Mucosa of gallbladder (tissue), 1 donor: ENCODE data around the gene TSEN54. TPM values are rescaled to one million over a fixed set of nuclear protein-coding genes. Genes with fewer than 3 reads are reported as not detected.

Source experiments
- DNase-seq: peaks from one replicate; pipeline ENCODE4 v3.0.0-alpha.2; 2020; ENCODE audit warnings: low spot score
- total RNA-seq: library from RNA; stranded (reverse); gene quantifications from one replicate; pipeline ENCODE4 v1.2.1, GENCODE V29; 2021
- donor health status: DM: no; HTN: no; CAD: no.

TSEN54 gene
- total RNA-seq, 1 donor from 2014 or later, result 158 TPM

DNA sequence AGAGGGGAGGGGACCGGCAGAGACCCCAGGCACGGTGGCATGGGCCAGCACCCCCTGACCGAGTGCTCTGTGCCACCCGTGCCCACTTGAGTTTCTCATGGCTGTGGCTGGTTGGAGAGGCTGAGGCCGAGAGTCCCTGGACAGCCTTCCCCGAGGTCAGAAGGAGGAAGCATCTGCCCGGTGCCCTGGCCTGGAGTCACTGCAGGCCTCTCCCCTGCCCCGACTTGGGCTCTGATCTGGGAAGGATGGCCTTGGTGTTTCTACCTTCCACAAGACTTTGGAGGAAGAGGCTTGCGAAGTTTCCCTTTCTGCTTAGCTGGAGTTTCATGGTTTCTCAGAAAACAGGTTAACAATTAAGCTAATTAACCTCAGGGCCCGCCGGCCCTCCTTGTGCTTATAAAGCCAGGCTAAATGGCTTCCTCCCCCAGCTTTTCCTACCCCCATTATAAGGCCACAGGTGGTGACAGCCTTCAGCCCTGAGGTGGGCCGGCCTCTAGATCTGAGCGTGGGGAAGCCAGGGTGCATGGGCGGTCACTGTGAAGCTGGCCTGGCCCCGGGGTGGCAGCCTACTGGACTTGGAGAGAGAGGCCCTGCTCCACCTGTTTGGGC is 26.5 kb downstream of the TSEN54 start:
- no peak for DNase-seq

DNA sequence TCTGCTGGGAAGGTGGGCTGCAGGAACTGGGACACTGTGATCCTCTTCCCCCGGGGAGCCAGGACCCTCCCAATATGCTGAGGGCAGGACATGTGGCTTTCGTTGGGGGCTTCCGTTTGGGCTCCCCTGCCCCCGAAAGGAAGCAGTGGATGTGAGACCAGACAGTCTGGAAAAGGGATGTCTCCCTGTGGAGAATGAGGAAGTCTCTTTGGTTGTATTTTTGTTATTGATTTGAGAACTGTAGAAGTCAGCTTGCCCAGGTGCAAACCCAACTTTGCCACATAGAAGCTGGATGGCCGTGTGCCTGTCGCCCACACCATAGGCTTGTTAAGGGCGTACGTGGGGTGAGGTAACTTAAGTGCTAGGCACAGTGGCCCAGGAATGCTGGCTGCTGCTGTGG is 27.9 kb downstream of the TSEN54 start:
- DNase-seq, result no peak

DNA sequence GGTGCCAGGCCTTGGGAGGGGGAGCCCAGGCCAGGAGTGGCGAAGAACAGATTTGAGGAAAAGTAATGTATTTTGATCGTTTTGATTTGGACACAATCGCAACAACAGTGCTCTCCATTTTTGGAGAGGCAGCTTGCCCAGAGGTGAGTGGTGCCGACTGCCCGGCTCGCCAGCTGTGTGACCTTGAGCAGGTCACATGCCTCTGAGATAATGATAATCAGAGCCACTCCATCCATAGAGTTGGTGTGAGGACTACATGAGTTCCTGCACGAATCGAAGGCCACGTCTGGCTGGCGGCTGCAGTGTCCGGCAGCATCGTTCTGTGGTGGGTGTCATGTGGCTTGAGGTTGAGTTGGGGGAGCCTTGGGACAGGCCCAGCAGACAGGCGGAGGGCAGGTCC is 29.9 kb downstream of the TSEN54 start:
- no peak for DNase-seq

DNA sequence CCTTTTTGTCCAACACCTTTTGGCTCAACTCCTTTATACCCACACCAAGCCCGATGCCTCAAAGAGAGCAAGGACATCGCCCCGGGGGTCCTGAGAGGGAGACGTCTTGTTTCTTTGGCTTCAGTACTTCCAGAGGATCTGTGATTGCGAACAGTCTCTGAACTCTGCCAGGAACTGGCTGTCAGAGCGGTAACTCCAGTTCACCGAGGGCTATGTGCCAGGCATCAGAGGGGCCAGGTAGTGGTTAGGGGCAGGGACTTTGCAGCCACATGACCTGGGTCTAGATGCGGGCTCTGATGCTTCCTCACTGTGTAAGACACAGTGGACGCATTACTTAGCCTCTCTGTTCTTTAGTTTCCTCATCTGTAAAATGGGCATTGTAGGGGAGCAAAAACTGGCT is 30.8 kb downstream of the TSEN54 start:
- no peak for DNase-seq

DNA sequence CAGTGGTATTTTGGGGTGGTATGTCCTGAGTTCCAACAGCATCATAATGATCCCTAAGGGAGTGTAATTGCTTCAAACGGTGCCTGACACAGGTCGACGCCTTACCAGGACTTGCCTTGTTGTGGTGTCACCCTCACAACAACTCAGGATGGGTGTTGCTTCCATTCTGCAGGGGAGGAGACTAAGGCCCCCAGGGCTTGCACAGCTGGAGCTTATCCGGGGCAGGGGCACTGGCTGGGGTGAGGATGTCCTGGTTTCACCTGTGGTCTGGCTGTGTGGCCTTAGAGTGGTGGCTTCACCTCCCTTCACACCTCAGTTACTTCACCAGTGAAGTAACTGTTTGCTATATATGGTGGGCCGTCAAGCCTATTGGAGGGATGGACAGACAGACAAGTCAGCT is 32.5 kb downstream of the TSEN54 start:
- DNase-seq, result no peak

DNA sequence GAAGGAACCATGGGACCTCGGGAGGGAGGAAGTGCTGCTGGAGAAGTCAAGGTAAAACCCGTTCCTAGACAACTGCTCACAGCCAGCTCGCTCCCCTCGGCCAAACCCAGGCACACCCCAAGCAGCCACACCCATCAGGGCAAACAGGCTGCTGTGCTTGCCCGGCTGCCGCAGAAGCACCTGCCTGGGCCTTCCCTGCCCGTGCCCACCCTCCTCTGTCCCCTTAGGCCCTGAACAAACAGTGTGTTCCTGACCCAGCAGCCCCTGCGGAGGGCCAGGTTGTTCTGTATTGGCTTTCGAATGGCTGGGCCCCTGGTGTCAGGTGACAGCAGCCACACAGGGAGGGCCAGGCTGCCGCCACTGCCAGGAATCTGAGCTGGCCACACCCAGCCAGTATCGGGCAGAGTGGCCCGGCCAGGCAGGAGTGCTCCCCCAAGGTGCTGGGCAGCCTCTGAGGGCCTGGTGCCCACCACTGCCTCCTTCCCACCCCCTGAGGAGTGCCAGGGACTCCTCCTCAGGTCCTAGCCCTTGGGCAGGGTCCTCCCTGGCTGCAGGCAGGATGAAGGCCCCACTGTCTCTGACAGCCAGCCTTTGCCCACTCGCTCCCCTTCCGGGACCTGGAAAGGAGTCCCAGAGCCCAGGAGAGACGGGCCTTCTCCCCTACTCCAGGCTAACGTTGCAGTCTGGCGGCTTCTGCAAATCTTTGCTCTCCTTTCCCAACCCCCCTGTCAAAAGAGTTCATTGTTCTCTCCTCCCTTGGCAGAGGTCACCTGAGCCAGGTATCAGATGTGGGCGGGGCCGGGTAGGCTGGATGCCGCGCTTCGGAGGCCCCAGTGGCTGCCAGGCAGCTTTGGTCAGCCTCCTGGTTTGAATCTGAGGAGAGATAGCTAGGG is 33.2 kb downstream of the TSEN54 start:
- peak; percentile 91 for DNase-seq

DNA sequence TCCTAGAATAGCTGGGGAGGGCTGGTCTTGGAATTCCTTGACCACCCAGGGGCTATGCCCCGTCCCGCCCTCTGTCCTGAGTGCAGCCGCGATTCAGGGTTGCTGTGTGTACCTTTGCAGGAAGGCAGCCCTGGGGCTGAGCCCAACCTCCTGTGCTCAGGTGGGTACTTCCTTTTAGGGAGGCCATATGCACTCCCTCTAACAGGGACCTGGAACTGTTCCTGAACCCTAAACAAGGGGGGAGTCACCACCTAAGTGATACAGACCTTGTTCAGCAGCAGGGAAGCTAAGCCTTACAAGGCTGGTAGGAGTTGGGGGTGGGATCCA is 33.8 kb downstream of the TSEN54 start:
- no peak for DNase-seq

DNA sequence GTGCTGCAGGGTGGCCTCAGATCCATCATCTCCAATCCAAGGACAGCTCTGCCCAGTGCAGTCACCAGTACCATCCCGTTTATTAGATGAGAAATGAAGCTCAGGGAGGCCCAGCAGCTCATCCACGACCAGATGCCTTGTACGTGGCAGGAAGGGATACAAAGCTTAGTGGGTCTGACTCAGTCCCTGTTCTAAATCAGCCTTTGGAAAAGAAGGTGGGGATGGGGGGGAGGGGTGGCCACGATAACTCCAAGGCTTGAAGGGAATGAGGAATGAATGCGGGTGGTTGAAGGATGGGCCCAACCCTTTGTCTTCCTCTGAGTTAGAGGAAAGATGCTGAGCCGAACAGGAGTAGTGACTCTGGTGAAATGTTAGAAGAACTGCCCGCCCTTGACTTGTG is 34.9 kb downstream of the TSEN54 start:
- no peak for DNase-seq

DNA sequence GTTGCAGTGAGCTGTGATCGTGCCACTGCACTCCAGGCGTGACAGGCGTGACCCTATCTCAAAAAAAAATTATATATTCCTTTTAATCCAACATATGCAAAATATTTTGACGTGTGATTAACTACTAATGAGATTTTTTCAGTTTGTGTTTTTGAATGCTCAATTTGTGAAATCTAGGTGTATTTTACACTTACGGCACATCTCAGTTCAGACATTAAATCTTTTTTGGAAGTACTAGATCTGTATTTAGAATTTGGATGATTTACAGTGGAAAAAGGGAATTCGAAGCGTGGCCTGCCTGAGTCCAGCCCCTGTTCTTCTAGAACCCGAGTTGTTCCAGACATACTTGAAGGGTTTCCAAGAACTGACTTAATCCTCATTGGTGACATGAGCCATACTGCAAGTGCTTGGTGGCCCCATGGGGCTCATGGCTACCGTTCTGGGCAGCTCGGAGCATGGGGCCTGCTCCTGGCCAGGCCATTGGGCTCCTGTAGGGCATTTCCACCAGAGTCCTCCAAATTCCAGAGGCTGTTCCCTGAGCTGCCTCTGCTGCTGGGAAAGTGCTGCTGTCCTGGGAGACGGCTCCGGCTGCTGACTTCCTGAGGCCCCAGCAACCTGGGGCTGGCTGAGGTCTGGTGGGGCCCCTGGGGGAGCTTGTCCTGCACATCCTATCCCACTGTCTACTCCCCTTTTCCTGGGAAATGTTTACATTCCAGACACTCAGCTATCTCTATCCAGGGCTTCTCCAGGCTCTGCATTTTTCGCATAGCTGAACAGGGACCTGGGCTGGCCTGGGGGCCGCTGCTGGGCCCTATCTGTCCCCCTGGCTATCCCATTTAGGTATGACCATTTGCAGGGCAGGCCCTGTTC is 36.3 kb downstream of the TSEN54 start:
- DNase-seq, result no peak

DNA sequence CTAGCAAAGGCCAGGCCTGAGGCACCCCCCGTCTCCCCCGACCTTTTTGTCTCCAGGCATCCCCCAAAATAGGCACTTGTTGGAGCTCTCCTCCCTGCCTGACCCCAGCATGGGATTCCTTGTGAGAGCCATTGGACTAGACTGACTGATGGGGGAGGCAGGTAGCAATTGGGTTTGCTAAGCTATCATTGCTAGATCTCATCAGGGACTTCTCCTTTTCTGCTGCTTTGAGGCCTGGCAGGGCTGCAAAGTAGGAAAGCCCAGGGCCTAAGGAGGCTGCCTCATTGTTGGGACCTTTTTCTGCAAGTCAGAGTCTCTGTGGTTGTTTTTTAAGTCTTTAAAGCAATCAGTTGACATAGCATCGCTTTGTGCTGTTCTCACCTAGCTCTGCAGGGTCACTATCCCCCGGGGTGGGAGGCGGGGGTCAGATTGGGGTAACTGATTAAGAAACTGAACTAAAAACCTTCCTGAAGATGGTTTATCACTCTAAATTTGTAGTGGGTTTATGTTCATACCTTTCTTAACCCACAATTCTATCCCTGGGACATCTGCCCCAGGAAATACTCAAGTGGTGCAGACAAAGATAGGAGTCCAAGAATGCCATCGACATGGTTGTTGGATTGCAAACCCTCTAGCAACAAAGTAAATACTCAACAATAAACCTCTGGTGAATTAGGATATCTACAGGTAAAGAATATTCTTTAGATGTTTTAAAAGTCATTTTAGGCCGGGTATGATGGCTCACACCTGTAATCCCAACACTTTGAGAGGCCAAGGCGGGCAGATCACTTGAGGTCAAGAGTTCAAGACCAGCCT is 37.2 kb downstream of the TSEN54 start:
- DNase-seq, result no peak

DNA sequence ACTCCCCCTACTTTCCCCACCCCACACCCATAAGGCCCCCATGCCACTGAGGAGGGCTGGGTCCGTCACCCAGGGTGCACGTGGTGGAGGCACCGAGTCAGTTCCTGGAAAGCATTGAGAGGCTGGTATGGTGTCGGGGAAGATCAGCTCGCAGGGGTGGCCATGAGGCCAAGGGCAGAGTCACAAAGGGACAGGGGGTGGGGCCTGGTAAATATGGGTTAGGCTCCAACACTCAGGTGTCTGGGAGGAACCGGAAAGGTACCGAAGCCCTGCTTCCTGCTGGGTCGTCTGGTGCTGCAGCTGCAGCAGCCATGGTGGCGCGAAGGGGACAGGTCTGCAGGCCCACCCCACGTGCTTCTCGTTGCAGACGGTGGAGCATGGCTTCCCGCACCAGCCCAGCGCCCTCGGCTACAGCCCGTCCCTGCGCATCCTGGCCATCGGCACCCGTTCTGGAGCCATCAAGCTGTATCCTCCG is 39.4 kb downstream of the TSEN54 start:
- DNase-seq, result no peak

DNA sequence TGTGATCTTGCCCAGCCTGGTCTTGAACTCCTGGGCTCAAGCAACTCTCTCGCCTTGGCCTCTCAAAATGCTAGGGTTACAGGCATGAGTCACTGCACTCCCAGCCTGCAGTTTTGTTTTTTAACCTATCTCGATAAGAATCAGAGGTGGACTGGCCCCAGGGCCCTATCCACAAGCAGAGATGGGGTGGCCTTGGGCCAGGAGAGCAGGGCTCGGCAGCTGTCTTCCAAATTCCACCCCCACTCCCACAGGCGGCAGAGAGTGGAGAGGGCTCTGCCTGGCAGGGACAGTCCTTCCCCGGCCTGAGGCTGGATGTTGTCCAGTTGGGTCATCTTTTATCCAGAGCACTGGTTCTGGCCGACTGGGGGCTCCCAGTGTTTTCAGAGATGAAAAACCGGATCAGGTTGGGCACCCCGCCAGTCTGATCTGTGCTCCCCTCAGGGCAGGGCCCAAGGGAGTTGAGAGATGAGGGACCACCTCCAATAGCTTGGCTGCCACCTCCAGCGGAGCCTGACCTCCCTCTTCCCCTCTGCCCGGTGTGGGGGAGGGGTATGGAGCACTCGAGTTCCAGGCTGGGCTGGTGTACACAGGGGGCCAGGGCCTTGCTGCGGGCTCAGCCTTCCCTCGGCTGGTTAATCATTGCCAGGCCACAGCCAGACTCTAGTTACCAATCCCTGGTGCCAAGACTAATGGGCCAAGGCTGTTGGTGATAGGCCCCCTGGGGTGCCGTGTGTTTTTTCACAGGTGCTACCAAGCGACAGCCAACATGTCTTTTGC is 40.9 kb downstream of the TSEN54 start:
- DNase-seq, result peak; percentile 93

DNA sequence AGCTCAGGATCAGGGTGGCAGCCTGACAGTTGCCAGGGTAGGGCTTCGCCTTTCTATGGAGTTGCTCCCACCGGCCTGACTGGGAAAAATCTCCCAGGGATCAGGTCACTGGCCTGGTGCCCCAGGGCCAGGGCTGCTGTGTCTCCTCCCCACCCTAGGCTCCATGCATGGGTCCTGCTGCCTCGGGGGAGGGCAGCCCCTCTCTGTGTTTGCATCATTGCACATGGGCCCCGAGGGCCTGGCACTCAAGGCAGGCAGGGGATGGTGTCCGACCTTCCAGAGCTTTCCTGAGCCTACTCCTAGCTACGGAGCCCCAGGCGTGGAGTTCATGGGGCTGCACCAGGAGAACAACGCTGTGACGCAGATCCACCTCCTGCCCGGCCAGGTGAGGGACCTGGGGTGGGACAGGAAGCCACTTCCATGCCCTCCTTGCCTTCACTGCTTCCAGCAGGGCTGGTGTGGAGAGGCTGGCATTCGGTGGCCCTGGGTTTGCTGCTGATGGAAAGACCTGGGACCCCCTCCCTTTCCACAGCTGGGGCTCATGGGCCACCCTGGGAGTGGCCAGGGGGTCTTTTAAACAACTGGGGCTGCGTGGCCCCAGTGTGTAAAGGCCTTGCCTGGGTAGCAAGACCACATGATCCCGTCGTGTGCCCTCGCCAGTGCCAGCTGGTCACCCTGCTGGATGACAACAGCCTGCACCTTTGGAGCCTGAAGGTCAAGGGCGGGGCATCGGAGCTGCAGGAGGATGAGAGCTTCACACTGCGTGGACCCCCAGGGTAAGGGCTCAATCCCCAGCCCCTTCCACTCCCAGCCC is 41.7 kb downstream of the TSEN54 start:
- DNase-seq, result no peak

DNA sequence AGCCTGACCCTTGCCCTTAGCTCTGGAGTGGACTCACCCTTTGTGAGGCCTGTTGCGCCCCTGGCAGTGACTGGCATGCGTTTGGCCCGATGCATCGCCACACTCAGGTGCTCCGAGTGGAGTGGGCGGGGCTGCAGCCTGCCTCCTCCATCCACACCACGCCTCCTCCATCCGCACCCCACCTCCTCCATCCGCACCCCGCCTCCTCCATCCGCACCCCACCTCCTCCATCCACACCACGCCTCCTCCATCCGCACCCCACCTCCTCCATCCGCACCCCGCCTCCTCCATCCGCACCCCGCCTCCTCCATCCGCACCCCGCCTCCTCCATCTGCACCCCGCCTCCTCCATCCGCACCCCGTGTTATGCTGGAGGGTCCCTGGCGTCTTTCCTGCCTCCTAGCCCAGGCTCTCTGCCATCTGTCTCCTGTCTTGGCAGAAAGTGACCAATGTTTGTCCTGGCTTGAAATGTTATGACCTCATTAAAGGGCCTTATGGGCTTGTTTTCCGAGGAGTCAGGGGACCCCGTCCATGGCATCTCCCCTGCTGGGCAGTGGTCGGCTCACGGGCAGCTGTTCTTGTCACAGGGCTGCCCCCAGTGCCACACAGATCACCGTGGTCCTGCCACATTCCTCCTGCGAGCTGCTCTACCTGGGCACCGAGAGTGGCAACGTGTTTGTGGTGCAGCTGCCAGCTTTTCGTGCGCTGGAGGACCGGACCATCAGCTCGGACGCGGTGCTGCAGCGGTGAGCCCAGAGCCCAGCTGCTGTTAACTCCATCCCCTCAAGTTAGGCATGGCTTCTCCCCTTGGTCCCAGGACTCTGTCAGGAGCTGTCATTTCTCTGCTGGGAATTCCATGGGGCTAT is 42.6 kb downstream of the TSEN54 start:
- DNase-seq, result no peak

DNA sequence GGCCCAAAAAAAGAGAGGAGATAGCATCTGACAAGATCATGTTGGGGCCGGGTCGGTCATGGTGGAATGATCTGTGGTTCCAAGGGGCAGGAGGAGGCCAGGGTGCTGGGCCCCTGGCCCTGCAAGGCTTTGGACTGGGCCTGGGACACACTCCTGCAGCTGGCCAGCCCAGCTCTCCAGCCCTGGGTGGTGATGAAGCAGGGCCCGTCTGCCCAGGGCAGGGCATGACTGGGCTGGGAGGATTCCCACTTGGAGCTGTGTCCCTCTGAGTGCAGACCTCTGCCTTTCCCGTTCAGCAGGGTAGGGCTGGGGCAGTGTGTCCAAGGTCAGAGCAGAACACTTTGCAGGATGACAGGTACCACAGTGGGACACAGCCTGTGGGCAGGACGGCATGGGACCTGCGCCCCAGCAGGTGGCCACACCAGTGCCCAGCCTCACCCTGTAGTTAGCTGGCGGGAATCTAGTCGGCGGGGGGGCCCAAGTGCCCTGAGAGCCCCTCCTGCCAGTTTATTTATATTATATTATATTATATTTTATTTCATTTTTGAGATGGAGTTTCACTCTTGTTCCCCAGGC is 43.7 kb downstream of the TSEN54 start:
- DNase-seq, result no peak

DNA sequence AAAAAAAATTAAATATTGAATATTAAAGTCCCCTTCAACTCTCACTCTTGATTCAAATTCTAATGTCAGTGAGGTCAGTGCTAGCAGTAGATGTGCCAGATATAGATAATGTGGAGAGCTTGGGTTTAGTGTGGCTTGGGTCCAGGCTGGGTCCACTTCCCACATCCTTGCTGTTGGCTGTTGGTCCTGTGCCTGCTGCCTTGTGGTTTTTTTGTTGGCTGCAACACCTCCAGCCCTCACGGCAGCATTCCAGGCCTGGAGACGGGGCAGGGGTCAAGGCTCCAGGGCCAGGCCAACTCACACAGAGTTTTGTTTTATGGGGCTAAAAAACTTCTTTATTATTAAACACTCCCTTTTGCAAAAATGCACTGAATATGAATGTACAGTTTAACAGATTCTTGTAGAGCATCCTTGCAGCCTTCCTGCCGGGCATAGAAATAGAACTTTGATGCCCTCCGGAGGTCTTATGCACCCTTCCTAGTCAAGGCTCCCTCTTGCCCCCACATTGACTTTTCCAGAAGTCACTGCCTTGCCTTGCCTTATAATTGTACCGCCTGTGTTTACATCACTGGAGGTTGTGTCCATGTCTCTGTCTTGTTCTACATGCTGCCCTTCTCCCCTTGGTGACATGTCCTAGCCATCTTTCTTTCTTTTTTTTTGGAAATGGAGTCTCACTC is 45.7 kb downstream of the TSEN54 start:
- DNase-seq, result no peak

DNA sequence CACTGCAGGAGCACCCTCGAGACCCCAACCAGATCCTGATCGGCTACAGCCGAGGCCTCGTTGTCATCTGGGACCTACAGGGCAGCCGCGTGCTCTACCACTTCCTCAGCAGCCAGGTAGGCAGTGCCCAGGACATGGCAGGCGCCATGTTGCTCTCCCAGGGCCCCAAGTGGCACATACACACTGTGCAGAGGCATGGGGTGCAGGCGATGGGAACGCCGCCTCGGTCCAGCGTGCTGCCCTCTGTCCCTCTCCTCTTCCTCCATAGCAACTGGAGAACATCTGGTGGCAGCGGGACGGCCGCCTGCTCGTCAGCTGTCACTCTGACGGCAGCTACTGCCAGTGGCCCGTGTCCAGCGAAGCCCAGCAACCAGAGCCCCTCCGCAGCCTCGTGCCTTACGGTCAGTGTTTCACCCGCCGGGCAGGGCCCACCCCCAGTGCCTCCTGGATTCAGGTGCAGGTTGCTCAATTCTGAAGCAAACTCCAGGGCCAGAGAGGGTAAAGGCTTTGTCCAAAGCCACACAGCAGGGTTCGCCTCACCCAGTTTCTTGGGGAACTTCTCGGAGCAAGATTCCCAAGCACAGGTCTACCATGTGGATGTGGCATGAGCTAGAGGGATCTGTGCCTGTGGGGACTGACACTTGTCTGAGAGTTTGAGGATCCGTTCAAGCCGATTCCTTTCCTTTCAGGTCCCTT is 46.9 kb downstream of the TSEN54 start:
- no peak for DNase-seq
